ENCODE results near the gene GALNT1.

- TF ChIP-seq, protein P1, sequence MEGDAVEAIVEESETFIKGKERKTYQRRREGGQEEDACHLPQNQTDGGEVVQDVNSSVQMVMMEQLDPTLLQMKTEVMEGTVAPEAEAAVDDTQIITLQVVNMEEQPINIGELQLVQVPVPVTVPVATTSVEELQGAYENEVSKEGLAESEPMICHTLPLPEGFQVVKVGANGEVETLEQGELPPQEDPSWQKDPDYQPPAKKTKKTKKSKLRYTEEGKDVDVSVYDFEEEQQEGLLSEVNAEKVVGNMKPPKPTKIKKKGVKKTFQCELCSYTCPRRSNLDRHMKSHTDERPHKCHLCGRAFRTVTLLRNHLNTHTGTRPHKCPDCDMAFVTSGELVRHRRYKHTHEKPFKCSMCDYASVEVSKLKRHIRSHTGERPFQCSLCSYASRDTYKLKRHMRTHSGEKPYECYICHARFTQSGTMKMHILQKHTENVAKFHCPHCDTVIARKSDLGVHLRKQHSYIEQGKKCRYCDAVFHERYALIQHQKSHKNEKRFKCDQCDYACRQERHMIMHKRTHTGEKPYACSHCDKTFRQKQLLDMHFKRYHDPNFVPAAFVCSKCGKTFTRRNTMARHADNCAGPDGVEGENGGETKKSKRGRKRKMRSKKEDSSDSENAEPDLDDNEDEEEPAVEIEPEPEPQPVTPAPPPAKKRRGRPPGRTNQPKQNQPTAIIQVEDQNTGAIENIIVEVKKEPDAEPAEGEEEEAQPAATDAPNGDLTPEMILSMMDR (conservative IDR thresholded peaks at IDR 0.05; ENCODE audit: low read depth, low read length), result no peak
- TF ChIP-seq EZH2 (IDR thresholded peaks at IDR 0.05; ENCODE audit: borderline replicate concordance, low read depth, low read length, poor library complexity, severe bottlenecking), result no peak
Observed at GRCh38 chr18:35689728-35690127, 108.2 kb downstream of the GALNT1 start.
